GM23338 (cell line): ENCODE data around the gene OTOG. TPM values are rescaled to one million over a fixed set of nuclear protein-coding genes. Genes with fewer than 3 reads are reported as not detected.

ENCODE experiments used
- ATAC-seq: fragments of 200-7000 bp; cut with Tn5 transposase; 3 replicates; pipeline ENCODE4 v1.9.1; 2020
- DNase-seq: peaks from one replicate; pipeline ENCODE4 v3.0.0-alpha.2; 2015; ENCODE audit warnings: low spot score
- H2AFZ ChIP-seq: fragments of 200-600 bp; sonication (generic); 2 replicates; pipeline ENCODE4 v1.8.0; 2016; ENCODE audit warnings: antibody characterized with exemption, mild to moderate bottlenecking, moderate library complexity
- H3F3A ChIP-seq: fragments of 200-600 bp; sonication (generic); replicated peaks from 2 replicates; pipeline ENCODE4 v1.8.0; 2017; ENCODE audit warnings: antibody characterized with exemption, mixed run types, low read depth
- H3K27ac ChIP-seq: fragments of 200-600 bp; sonication (generic); 2 replicates; pipeline ENCODE4 v1.6.1; 2016; ENCODE audit warnings: low read depth
- H3K27me3 ChIP-seq: fragments of 200-600 bp; sonication (generic); 2 replicates; pipeline ENCODE4 v1.8.0; 2016; ENCODE audit warnings: mild to moderate bottlenecking, mixed run types, moderate library complexity; ENCODE audit not compliant: insufficient read depth
- H3K36me3 ChIP-seq: fragments of 200-600 bp; sonication (generic); 2 replicates; pipeline ENCODE4 v1.8.0; 2016; ENCODE audit warnings: mild to moderate bottlenecking; ENCODE audit not compliant: insufficient read depth
- H3K4me1 ChIP-seq: fragments of 200-600 bp; sonication (generic); 2 replicates; pipeline ENCODE4 v1.8.0; 2016; ENCODE audit warnings: mild to moderate bottlenecking, moderate library complexity; ENCODE audit not compliant: insufficient read depth
- H3K4me2 ChIP-seq: fragments of 200-600 bp; sonication (generic); 2 replicates; pipeline ENCODE4 v1.7.1; 2017; ENCODE audit warnings: mixed run types
- H3K4me3 ChIP-seq: fragments of 200-600 bp; sonication (generic); 2 replicates; pipeline ENCODE4 v1.6.1; 2016; ENCODE audit warnings: mixed run types
- H3K79me2 ChIP-seq: fragments of 200-600 bp; sonication (generic); replicated peaks from 2 replicates; pipeline ENCODE4 v1.8.0; 2017; ENCODE audit warnings: mild to moderate bottlenecking; ENCODE audit not compliant: insufficient read depth
- H3K9me2 ChIP-seq: fragments of 200-600 bp; sonication (generic); 2 replicates; pipeline ENCODE4 v1.8.0; 2017; ENCODE audit not compliant: insufficient read depth
- H4K20me1 ChIP-seq: fragments of 200-600 bp; sonication (generic); replicated peaks from 2 replicates; pipeline ENCODE4 v1.8.0; 2017; ENCODE audit warnings: mild to moderate bottlenecking; ENCODE audit not compliant: insufficient read depth
- H3K27ac Mint-ChIP-seq: 2 replicates; pipeline ENCODE4 v1.8.0; 2020; ENCODE audit warnings: inconsistent platforms, mild to moderate bottlenecking, moderate library complexity, mixed read lengths
- H3K27me3 Mint-ChIP-seq: 3 replicates; pipeline ENCODE4 v1.8.0; 2022; ENCODE audit warnings: low read depth, mild to moderate bottlenecking, moderate library complexity, mixed read lengths, inconsistent platforms; ENCODE audit not compliant: insufficient read depth, poor library complexity
- H3K36me3 Mint-ChIP-seq: 3 replicates; pipeline ENCODE4 v1.8.0; 2021; ENCODE audit warnings: low read depth, mild to moderate bottlenecking, inconsistent platforms, moderate library complexity, mixed read lengths
- H3K4me1 Mint-ChIP-seq: 3 replicates; pipeline ENCODE4 v1.8.0; 2020; ENCODE audit warnings: mild to moderate bottlenecking, inconsistent platforms, mixed read lengths
- H3K4me3 Mint-ChIP-seq: 3 replicates; pipeline ENCODE4 v1.8.0; 2021; ENCODE audit warnings: moderate library complexity, mild to moderate bottlenecking, inconsistent platforms, mixed read lengths
- H3K9me3 Mint-ChIP-seq: 3 replicates; pipeline ENCODE4 v1.8.0; 2020; ENCODE audit warnings: moderate library complexity, mild to moderate bottlenecking, inconsistent platforms, mixed read lengths
- CREB1 ChIP-seq: fragments of 250-450 bp; sonication (Bioruptor Pico); IDR thresholded peaks from 2 replicates; pipeline ENCODE4 v1.5.0; 2020; ENCODE audit warnings: low read depth, mild to moderate bottlenecking, moderate library complexity
- CTCF ChIP-seq, 2 experiments: fragments of 200-600 bp in 1 of 2; sonication (generic) in 1 of 2; conservative IDR thresholded peaks; 2 replicates each; pipeline versions ENCODE4 v1.5.1 to v1.6.1; 2016 to 2017; ENCODE audit warnings: antibody characterized with exemption in 2 of 2, low read depth in 2 of 2, mild to moderate bottlenecking in 2 of 2, moderate library complexity in 1 of 2
- ETS1 ChIP-seq: IDR thresholded peaks from 2 replicates; pipeline ENCODE4 v1.6.1; 2016; ENCODE audit warnings: antibody characterized with exemption
- EZH2 ChIP-seq: fragments of 200-600 bp; sonication (generic); IDR thresholded peaks from one replicate; pipeline ENCODE4 v1.8.0; 2017; ENCODE audit warnings: antibody characterized with exemption, mild to moderate bottlenecking, low read depth; ENCODE audit not compliant: unreplicated experiment
- EZH2phosphoT487 ChIP-seq: fragments of 200-600 bp; sonication (generic); IDR thresholded peaks from one replicate; pipeline ENCODE4 v1.8.1; 2018; ENCODE audit warnings: antibody characterized with exemption; ENCODE audit not compliant: unreplicated experiment
- JUNB ChIP-seq: IDR thresholded peaks from one replicate; pipeline ENCODE4 v1.6.1; 2016; ENCODE audit warnings: antibody characterized with exemption; ENCODE audit not compliant: unreplicated experiment
- NANOG ChIP-seq: IDR thresholded peaks from 2 replicates; pipeline ENCODE4 v1.6.1; 2016; ENCODE audit warnings: antibody characterized with exemption, borderline replicate concordance
- POLR2AphosphoS5 ChIP-seq: IDR thresholded peaks from 2 replicates; pipeline ENCODE4 v1.6.1; 2016; ENCODE audit warnings: antibody characterized with exemption, low read depth
- REST ChIP-seq: IDR thresholded peaks from one replicate; pipeline ENCODE4 v1.6.1; 2018; ENCODE audit warnings: antibody characterized with exemption; ENCODE audit not compliant: unreplicated experiment
- STAT1 ChIP-seq: IDR thresholded peaks from one replicate; pipeline ENCODE4 v1.6.1; 2016; ENCODE audit warnings: antibody characterized with exemption; ENCODE audit not compliant: unreplicated experiment
- ZNF114 ChIP-seq: fragments of 250-450 bp; sonication (Bioruptor Pico); IDR thresholded peaks from 2 replicates; pipeline ENCODE4 v1.5.0; 2020; ENCODE audit warnings: mild to moderate bottlenecking, moderate library complexity
- ZNF331 ChIP-seq: fragments of 250-450 bp; sonication (Bioruptor Pico); IDR thresholded peaks from 2 replicates; pipeline ENCODE4 v1.5.0; 2020; ENCODE audit warnings: low read depth, mild to moderate bottlenecking, moderate library complexity
- ZNF462 ChIP-seq: fragments of 250-450 bp; sonication (Bioruptor Pico); IDR thresholded peaks from 2 replicates; pipeline ENCODE4 v1.5.0; 2020; ENCODE audit warnings: mild to moderate bottlenecking, moderate library complexity
- polyA plus RNA-seq: library from polyadenylated mRNA; unstranded; fragments of >200 nt; fragmentation: Nextera tagmentation; extraction: Ambion mirVana; gene quantifications from 2 replicates; pipeline ENCODE4 v1.2.1, GENCODE V29; 2016
- total RNA-seq: library from RNA; depleted of rRNA; stranded (reverse); fragments of >200 nt; shearing (Covaris generic); gene quantifications from 2 replicates; pipeline ENCODE4 v1.2.3, GENCODE V29; 2014

Gene OTOG
- total and polyA plus RNA-seq, 2 experiments from 2014 or later = 0.40 to 0.52 TPM

GRCh38 chr11:17581036-17581731 lies 34.1 kb downstream of the OTOG start:
- DNase-seq = no peak

More at GRCh38 chr11:17581036-17581731, 34.1 kb downstream of the OTOG start:
- Mint-ChIP-seq H3K36me3 (no peaks in the 10 kb centered on the region), H3K4me3 (no peak overlapping the region), H3K4me1 (peaks cover 11% of the 10 kb centered on the region), H3K27me3 (no peaks in the 10 kb centered on the region), H3K9me3 (no peaks in the 10 kb centered on the region), H3K27ac (no peak overlapping the region)
- H4K20me1 ChIP-seq = no peaks in the 10 kb centered on the region
- H3K9me2 ChIP-seq = no peaks in the 10 kb centered on the region
- H3K4me2 ChIP-seq = no peak overlapping the region
- no peaks in the 10 kb centered on the region for H3K4me1 ChIP-seq
- no peak overlapping the region for H3K4me3 ChIP-seq
- H3F3A ChIP-seq = no peaks in the 10 kb centered on the region
- no peaks in the 10 kb centered on the region for H3K79me2 ChIP-seq
- H3K27ac ChIP-seq = no peak overlapping the region
- H2AFZ ChIP-seq = no peak overlapping the region
- ATAC-seq = no peak
- TF ChIP-seq ETS1 = no peak
- no peak for TF ChIP-seq ZNF331 (CRISPR knock-in tag)
- TF ChIP-seq NANOG = no peak
- no peak for TF ChIP-seq CREB1
- no peak for TF ChIP-seq JUNB
- no peak for TF ChIP-seq POLR2AphosphoS5
- no peak for TF ChIP-seq CTCF (conservative IDR thresholded peaks at IDR 0.05; ENCODE audit: low read depth in 2 of 2)
- no peak for TF ChIP-seq REST
- no peak for TF ChIP-seq ZNF114 (CRISPR knock-in tag)
- TF ChIP-seq STAT1 = no peak
- TF ChIP-seq ZNF462 = no peak
- TF ChIP-seq EZH2 = no peak
- no peak for TF ChIP-seq EZH2phosphoT487
- H3K36me3 ChIP-seq = no peaks in the 10 kb centered on the region
- H3K27me3 ChIP-seq = no peaks in the 10 kb centered on the region
